Measurements from ENCODE around the gene DCP1B. TPM values are rescaled to one million over a fixed set of nuclear protein-coding genes. Genes with fewer than 3 reads are reported as not detected.

DCP1B gene
- total RNA-seq, 1 donor: 17.7 TPM

DNA sequence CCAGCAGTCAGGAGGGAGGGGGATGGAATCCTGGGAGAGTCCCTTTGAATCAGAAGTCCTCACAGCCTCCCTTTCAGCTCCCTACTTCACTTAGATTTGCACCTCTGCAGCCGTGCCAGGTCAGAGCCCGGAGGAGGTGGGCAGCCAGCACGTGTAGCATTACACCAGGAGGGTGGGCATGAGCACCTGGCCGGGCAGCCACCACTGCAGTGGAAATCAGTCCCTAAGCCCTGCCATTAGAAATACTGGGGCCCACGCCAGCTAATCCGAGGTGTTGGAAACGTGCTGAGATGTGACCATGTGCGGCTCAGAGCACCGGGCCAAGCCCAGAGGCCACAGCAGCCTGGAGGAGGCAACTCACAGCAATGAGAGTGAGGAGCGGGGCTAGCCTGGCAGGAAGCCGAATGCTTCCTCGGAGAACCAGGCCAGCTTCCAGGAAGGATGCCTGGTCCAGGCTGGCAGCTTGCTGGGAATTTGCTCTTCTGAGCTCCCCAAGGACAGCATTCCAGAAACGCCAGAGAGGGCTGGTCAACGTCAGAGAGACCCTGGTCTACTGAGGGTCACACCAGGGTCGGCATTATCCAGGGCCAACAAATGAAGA is 76.4 kb downstream of the DCP1B start:
- H3K4me3 ChIP-seq (ENCODE audit: low read depth, low read length): no peak overlapping the region
- TF ChIP-seq, protein P1, sequence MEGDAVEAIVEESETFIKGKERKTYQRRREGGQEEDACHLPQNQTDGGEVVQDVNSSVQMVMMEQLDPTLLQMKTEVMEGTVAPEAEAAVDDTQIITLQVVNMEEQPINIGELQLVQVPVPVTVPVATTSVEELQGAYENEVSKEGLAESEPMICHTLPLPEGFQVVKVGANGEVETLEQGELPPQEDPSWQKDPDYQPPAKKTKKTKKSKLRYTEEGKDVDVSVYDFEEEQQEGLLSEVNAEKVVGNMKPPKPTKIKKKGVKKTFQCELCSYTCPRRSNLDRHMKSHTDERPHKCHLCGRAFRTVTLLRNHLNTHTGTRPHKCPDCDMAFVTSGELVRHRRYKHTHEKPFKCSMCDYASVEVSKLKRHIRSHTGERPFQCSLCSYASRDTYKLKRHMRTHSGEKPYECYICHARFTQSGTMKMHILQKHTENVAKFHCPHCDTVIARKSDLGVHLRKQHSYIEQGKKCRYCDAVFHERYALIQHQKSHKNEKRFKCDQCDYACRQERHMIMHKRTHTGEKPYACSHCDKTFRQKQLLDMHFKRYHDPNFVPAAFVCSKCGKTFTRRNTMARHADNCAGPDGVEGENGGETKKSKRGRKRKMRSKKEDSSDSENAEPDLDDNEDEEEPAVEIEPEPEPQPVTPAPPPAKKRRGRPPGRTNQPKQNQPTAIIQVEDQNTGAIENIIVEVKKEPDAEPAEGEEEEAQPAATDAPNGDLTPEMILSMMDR (IDR thresholded peaks at IDR 0.05; ENCODE audit: insufficient read depth, low read depth, low read length): no peak
- DNase-seq (ENCODE audit: low read depth): no peak

- H3K4me3 ChIP-seq (ENCODE audit: low read depth, low read length): no peak overlapping the region
- TF ChIP-seq, protein P1 (IDR thresholded peaks at IDR 0.05; ENCODE audit: insufficient read depth, low read depth, low read length): no peak
- no peak for DNase-seq (ENCODE audit: low read depth)
Measured at GRCh38 chr12:1927051-1927680, 77.1 kb downstream of the DCP1B start.

DNA sequence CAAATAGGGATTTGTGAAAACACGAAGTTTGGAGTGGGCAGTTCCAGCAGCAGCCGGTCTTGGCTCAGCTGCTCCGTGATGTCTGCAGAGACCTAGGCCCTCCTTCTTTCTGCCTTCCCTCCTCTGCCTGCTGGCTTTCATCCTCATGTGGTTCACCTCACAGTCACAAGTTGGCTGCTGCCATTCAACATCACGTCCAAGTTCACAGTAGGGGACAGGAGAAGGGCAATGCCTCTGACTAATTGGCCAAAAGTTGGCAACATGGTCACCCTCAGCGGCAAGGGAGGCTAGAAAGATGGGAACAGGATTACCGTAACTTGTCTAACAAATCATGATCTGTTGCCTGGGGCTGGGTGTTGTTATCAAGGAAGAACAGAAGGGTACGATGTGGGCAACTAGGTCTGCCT is 78.0 kb downstream of the DCP1B start:
- DNase-seq (ENCODE audit: low read depth): no peak
- TF ChIP-seq, protein P1 (IDR thresholded peaks at IDR 0.05; ENCODE audit: insufficient read depth, low read depth, low read length): no peak

DNA sequence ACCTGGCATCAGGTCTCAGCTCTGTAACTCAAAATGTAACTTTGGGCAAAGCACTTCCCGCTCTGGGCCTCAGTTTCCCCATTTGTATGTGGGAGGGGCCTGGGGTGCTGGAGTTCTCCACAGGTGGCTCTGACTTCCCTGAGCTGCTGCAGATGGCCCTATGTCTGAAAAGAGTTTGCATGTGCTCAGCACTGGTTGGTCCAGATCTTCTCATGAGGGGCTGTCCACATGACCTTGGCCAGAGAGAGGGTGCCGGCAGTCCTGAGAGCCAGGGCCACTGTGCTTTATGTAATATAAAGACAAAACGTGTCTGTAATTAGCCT is 78.6 kb downstream of the DCP1B start:
- no peak for DNase-seq (ENCODE audit: low read depth)
- TF ChIP-seq, protein P1 (IDR thresholded peaks at IDR 0.05; ENCODE audit: insufficient read depth, low read depth, low read length): no peak
- H3K4me3 ChIP-seq (ENCODE audit: low read depth, low read length): no peak overlapping the region

More for the DNA sequence above, 78.0 kb downstream of the DCP1B start:
- no peak overlapping the region for H3K4me3 ChIP-seq (ENCODE audit: low read depth, low read length)

- DNase-seq (ENCODE audit: low read depth): no peak
- TF ChIP-seq, protein P1 (IDR thresholded peaks at IDR 0.05; ENCODE audit: insufficient read depth, low read depth, low read length): no peak
Measured at GRCh38 chr12:1924996-1925683, 79.1 kb downstream of the DCP1B start.

DNA sequence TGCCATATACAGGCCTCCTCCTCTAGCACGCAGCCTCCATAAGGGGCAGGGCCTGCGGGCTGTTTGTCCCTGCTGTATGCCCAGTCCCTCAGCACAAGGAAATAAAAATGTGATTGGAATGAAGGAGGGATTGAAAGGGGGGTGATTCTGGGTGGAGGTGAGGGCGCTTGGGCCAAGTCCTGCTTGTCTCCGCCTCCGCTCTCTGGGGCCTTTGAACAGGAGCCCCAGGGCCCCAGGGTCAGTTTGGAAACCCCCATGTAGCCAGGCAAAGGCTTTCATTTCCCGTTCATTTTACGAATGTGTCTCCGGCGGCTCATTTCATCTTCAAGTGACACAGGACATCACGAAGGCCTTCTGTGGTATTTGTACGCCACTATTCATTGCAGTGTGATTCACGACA is 81.3 kb downstream of the DCP1B start:
- no peak for DNase-seq (ENCODE audit: low read depth)
- no peak overlapping the region for H3K4me3 ChIP-seq (ENCODE audit: low read depth, low read length)
- TF ChIP-seq, protein P1 (IDR thresholded peaks at IDR 0.05; ENCODE audit: insufficient read depth, low read depth, low read length): no peak

More at GRCh38 chr12:1924996-1925683, 79.1 kb downstream of the DCP1B start:
- H3K4me3 ChIP-seq (ENCODE audit: low read depth, low read length): no peak overlapping the region

All from fibroblast of villous mesenchyme (primary cell).